Heart right ventricle (tissue), 16 donors: ENCODE data around the gene GPHA2. TPM values are rescaled to one million over a fixed set of nuclear protein-coding genes. Genes with fewer than 3 reads are reported as not detected.
A peak's percentile ranks its signal among the peaks of the same experiment; 100 is the strongest.

ENCODE experiments used
- ATAC-seq, 8 donors: fragments of 200-7000 bp; cut with Tn5 transposase; one replicate each; pipeline ENCODE4 v1.9.1; 2020; ENCODE audit warnings: mild to moderate bottlenecking in 8 of 8, moderate library complexity in 8 of 8, moderate number of reproducible peaks in 1 of 8
- DNase-seq, 2 donors: peaks; one replicate each; pipeline ENCODE4 v3.0.0-alpha.2; 2020
- H3K27ac ChIP-seq, 10 donors: fragments of 200-600 bp; sonication (generic) in 2 of 10; one replicate each; pipeline versions ENCODE4 v1.5.0 to v1.8.0; 2020 to 2022; ENCODE audit warnings: mild to moderate bottlenecking in 3 of 10
- H3K27me3 ChIP-seq, 7 donors: fragments of 200-600 bp; one replicate each; pipeline ENCODE4 v1.8.0; 2021 to 2022; ENCODE audit warnings: mild to moderate bottlenecking in 2 of 7
- H3K36me3 ChIP-seq, 9 donors: fragments of 200-600 bp; sonication (generic) in 1 of 9; one replicate each; pipeline versions ENCODE4 v1.5.0 to v1.8.0; 2020 to 2022; ENCODE audit warnings: mild to moderate bottlenecking in 2 of 9
- H3K4me1 ChIP-seq, 9 donors: fragments of 200-600 bp; sonication (generic) in 1 of 9; one replicate each; pipeline versions ENCODE4 v1.5.0 to v1.8.0; 2020 to 2022; ENCODE audit warnings: mild to moderate bottlenecking in 4 of 9
- H3K4me3 ChIP-seq, 10 donors: fragments of 200-600 bp; sonication (generic) in 2 of 10; one replicate each; pipeline versions ENCODE4 v1.5.0 to v1.8.0; 2020 to 2022; ENCODE audit warnings: mild to moderate bottlenecking in 7 of 10, moderate library complexity in 2 of 10
- H3K9me3 ChIP-seq, 11 donors: fragments of 200-600 bp in 10 of 11; sonication (generic) in 2 of 11; one replicate each; pipeline versions ENCODE4 v1.5.0 to v1.8.0; 2013 to 2022; ENCODE audit warnings: mild to moderate bottlenecking in 2 of 11, control low read depth in 1 of 11, moderate library complexity in 1 of 11
- WGBS, 2 donors: extraction: QIAGEN DNeasy Blood & Tissue Kit; methylation state at CpG; one replicate each; pipeline ENCODE4 v1.1.7; 2013; ENCODE audit warnings: inconsistent platforms in 1 of 2; 5-methylcytosine and 5-hydroxymethylcytosine counted together
- intact Hi-C, 10 donors: fragments of 100-400 bp; cut with DNase I; formaldehyde crosslinking; loops; one replicate each; pipeline versions ENCODE4 v1.11.1 to v1.14.2; 2022
- polyA plus RNA-seq, 2 donors: library from polyadenylated mRNA; stranded (reverse); fragments of 200-250 nt; gene quantifications; one replicate each; pipeline ENCODE4 v1.2.3, GENCODE V29; 2013
- total RNA-seq, 10 donors: library from RNA; stranded (reverse); fragmentation: NEBNext Ultra II Directional in 3 of 10; extraction: Animal tissue kit (Norgen Biotek cat#: 25700) in 3 of 10; gene quantifications; one replicate each; pipeline versions ENCODE4 v1.2.1 to v1.2.4, GENCODE V29; 2021 to 2023
- TF ChIP-seq, protein P1 (sequence below), 9 donors: fragments of 200-600 bp; sonication (generic) in 2 of 9; IDR thresholded peaks; one replicate each; pipeline versions ENCODE4 v1.5.0 to v1.8.0; 2021 to 2022; ENCODE audit warnings: antibody characterized with exemption in 9 of 9, mild to moderate bottlenecking in 5 of 9, moderate library complexity in 1 of 9
- donor health status: Arrhythmogenic right ventricular cardiomyopathy.
- donor health status: ischemic (EF 13 %, LVEDD 7.1; RV severe dilation, severe dysfunction).
- donor health status: healthy with polysubstance abuse.
- donor health status: DM: no; HTN: yes; CAD: no.
- donor health status: DM: no; HTN: no; CAD: no.
- donor health status: ischemic (EF 25% LVEDD 6.9; RV normal size, moderate dysfunction).
- donor health status: ischemic (EF 25% LVEDD 5.7; RV mildly dilated, moderate dysfunction).
- donor health status: healthy.
- donor health status: DM: yes; HTN: yes; CAD: no.
- donor health status: Ischemic cardiomyopathy.
- donor health status: ischemic (EF 35%, LVEDD 5.7; RV mildly dilated, moderate dysfunction).
- donor health status: nonischemic (EF 11% LVEDD 7.7; RV severe dilation, severe dysfunction).
- donor health status: DM: yes; HTN: yes; CAD: no.
- donor health status: PGD.
- donor health status: ischemic (EF 29% LVEDD 5.4; RV normal size, mild dysfunction).
- donor health status: nonischemic (EF 23%, LVEDD 6.1; RV moderate dilation, normal function).

GPHA2 gene
- total and polyA plus RNA-seq, 12 donors: not detected

DNA sequence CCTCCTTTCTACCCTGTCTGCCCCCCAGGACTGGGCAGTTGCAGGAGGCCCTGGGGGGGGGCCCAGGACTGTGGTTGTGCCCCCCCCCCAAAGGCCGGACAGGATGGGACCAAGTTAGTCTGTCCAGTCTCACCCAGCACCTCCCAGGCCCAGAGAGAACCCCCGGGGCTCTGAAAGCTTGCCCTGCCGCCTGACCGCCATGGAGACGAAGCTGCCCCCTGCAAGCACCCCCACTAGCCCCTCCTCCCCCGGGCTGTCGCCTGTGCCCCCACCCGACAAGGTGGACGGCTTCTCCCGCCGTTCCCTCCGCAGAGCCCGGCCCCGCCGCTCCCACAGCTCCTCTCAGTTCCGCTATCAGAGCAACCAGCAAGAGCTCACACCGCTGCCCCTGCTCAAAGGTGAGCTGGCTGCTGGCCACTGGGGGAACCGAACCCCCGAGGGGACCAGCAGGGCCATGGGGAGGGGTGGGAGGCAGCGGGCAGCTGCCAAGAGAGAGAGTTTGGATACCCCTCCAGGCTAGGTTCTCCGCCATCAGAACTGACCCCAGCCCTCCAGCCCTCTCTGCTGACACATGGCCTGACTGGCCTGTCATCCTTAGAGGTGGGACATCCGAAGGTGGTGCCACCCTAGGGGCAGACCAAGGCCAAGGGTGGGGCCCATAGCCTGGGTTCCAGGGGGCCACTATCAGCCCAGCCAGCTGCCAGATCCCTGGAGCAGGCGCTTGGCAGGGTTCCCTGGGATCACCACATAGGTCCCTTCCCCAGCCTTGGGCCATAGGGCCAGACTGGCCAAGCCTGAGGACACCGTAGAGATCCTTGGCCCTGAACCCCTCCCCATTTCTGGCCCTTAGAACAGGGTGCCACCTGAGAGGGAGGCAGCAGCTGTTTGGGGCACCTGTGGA is 9.9 kb downstream of the GPHA2 start:
- 53 to 62% methylated on average over 20 to 24 of the region's 24 CpGs for WGBS, 2 donors
- H3K27ac ChIP-seq: peak overlapping the region in 5 of 10 donors; percentile 89 to 96 (median 96)
- peaks cover 0 to 45% (median 18%) of the 10 kb centered on the region in 9 donors for H3K36me3 ChIP-seq
- ATAC-seq (no peak), DNase-seq (no peak)
- peak overlapping the region; percentile 84 to 100 (median 98) for H3K4me3 ChIP-seq
- TF ChIP-seq, protein P1, sequence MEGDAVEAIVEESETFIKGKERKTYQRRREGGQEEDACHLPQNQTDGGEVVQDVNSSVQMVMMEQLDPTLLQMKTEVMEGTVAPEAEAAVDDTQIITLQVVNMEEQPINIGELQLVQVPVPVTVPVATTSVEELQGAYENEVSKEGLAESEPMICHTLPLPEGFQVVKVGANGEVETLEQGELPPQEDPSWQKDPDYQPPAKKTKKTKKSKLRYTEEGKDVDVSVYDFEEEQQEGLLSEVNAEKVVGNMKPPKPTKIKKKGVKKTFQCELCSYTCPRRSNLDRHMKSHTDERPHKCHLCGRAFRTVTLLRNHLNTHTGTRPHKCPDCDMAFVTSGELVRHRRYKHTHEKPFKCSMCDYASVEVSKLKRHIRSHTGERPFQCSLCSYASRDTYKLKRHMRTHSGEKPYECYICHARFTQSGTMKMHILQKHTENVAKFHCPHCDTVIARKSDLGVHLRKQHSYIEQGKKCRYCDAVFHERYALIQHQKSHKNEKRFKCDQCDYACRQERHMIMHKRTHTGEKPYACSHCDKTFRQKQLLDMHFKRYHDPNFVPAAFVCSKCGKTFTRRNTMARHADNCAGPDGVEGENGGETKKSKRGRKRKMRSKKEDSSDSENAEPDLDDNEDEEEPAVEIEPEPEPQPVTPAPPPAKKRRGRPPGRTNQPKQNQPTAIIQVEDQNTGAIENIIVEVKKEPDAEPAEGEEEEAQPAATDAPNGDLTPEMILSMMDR (IDR thresholded peaks at IDR 0.05): no peak
- intact Hi-C loops: loop anchor here in 6 of 10 donors (5.0 to 10.0 kb wide), 5 partner anchors 52 to 159 kb away; partner anchors contain the start of genes BATF2 (in 4 of the 6), ARL2 (in 1 of the 6), CDCA5 (in 1 of the 6) and ZFPL1 (in 1 of the 6)
- no peaks in the 10 kb centered on the region for H3K9me3 ChIP-seq
- H3K27me3 ChIP-seq: no peaks in the 10 kb centered on the region
- peaks cover 10 to 34% (median 21%) of the 10 kb centered on the region in 9 donors for H3K4me1 ChIP-seq

DNA sequence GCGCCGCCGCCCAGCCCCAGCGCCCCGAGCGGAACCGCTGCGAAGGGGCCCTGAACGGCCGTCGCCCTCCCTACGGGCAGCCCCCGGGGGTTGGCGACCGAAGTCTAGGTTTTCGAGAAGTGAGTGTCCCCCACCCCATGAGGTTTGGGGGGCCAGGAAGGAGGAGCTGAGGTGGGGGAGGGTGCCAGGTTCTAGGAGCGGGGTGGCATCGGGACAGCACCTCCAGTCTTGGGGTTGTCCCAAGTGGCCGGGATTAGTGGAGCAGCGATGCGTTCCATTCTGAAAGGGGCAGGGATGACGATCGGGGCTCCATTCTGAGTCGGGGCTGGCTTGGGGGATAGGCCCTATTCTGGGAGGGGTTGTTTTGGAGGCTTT is 10.8 kb downstream of the GPHA2 start:
- 0% methylated on average over 24 of the region's 24 CpGs for WGBS, 2 donors
- peak overlapping the region; percentile 84 to 100 (median 98) for H3K4me3 ChIP-seq
- TF ChIP-seq, protein P1 (IDR thresholded peaks at IDR 0.05): no peak
- H3K27me3 ChIP-seq: no peaks in the 10 kb centered on the region
- peak in 2 of 8 donors; percentile 1 to 3 for ATAC-seq
- H3K9me3 ChIP-seq: no peaks in the 10 kb centered on the region
- H3K27ac ChIP-seq: peak overlapping the region in 9 of 10 donors; percentile 89 to 99 (median 96)
- peaks cover 0 to 36% (median 10%) of the 10 kb centered on the region in 9 donors for H3K36me3 ChIP-seq
- intact Hi-C loops: loop anchor here in 7 of 10 donors (5.0 to 10.0 kb wide), 7 partner anchors 52 to 192 kb away; partner anchors contain the start of genes BATF2 (in 4 of the 7), ARL2 (in 2 of the 7), CDCA5 (in 1 of the 7) and SNX15 (in 1 of the 7)
- DNase-seq: peak in 1 of 2 donors; percentile 40
- peaks cover 10 to 36% (median 21%) of the 10 kb centered on the region in 9 donors for H3K4me1 ChIP-seq

DNA sequence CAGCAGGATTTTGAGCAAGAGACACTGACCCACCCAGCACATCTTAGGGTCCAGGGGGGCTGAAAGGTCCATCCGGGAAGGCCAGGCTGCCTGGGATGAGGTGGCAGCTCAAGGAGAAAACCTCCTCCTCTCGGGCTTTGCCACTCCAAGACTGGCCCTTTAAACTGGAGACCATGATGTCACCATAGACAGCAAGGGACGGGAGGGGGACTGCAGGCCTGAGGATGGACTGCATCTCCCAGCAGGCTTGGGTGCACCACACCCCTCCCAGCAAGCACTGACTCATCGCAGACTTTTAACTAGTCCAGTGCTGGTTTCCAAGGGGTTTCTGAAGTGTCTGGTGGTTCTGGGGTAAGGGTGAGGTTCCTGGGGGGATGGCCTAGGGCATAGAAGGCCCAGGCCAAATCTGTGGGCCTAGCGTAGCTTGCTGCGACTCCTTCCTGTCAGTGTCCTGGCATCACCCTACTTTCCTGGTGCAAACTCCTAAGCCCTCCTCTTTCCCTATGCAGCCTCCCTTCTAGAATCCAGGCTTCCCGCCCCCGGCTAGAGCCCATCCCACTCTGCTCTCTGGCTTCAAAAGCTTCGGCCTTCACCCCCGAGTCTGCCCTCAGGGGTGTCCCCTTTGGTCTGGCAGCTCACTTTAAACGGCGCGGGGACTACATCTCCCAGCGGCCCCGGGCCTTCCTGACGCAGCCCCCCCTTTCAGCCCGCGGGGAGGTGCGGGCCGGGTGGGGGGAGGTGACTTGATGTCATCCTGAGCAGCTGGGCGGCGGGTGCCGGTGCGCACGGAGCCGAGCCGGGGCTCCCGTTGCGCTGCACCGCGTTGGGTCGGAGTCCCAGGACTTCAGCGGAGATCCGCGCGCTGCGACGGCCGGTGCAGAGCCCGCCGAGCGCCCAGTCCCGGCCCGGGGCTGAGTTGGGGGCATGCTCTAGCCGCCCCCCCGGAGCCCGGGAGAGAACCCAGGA is 11.5 kb downstream of the GPHA2 start, which contains the start of gene PPP2R5B:
PPP2R5B (plus strand) TSS at position 746 of the 966 bp plus-strand sequence. CDS start 1,046 bp downstream, outside the sequence.
- intact Hi-C loops: loop anchor here in 4 of 10 donors (5.0 to 10.0 kb wide), 5 partner anchors 71 to 193 kb away; partner anchors contain the start of genes BATF2 (in 2 of the 4), ARL2 (in 1 of the 4), CDCA5 (in 1 of the 4) and SNX15 (in 1 of the 4)
- no peaks in the 10 kb centered on the region for H3K27me3 ChIP-seq
- H3K36me3 ChIP-seq: peaks cover 0 to 29% (median 10%) of the 10 kb centered on the region in 9 donors
- TF ChIP-seq, protein P1 (IDR thresholded peaks at IDR 0.05): no peak
- DNase-seq (peak; percentile 92 to 94), ATAC-seq (peak; percentile 95 to 98 (median 98))
- peak within 1 kb of the TSS; percentile 84 to 100 (median 98) for H3K4me3 ChIP-seq
- H3K9me3 ChIP-seq: no peaks in the 10 kb centered on the region
- H3K4me1 ChIP-seq: peaks cover 10 to 43% (median 27%) of the 10 kb centered on the region in 9 donors
- WGBS, 2 donors: 1% methylated on average over 47 of the region's 47 CpGs
- H3K27ac ChIP-seq: peak within 1 kb of the TSS; percentile 89 to 99 (median 96)
